Hepatocyte (in vitro differentiated cells): ENCODE data around the gene IGIP.

Experiments
- CTCF ChIP-seq: fragments of 200-600 bp; sonication (generic); IDR thresholded peaks from 2 replicates; pipeline ENCODE4 v1.5.1; 2016; ENCODE audit warnings: antibody characterized with exemption, mild to moderate bottlenecking; ENCODE audit not compliant: poor library complexity
- EZH2 ChIP-seq: fragments of 200-600 bp; sonication (generic); IDR thresholded peaks from 2 replicates; pipeline ENCODE4 v1.6.1; 2016; ENCODE audit warnings: antibody characterized with exemption, mild to moderate bottlenecking, borderline replicate concordance
- EZH2phosphoT487 ChIP-seq: fragments of 200-600 bp; sonication (generic); IDR thresholded peaks from one replicate; pipeline ENCODE4 v1.6.1; 2018; ENCODE audit warnings: antibody characterized with exemption, mild to moderate bottlenecking, low read depth, moderate library complexity; ENCODE audit not compliant: unreplicated experiment, severe bottlenecking

GRCh38 chr5:140178086-140178410, 52.3 kb downstream of the IGIP start:
- TF ChIP-seq CTCF = no peak
- TF ChIP-seq EZH2 = no peak
- TF ChIP-seq EZH2phosphoT487 = no peak
